Activated T-cell treated with anti-CD3 and anti-CD28 coated beads, Interleukin-2, amount 50 U/mL, for 4 hours (primary cell): Measurements from ENCODE around the gene TPRA1. TPM values are rescaled to one million over a fixed set of nuclear protein-coding genes. Genes with fewer than 3 reads are reported as not detected.
"Not testable (repeated sequence)": the region's sequence is repeated elsewhere in the genome, so short reads cannot be mapped to it uniquely, and the experiment has no call there.

ENCODE experiments used
- ATAC-seq, 2 donors: fragments of 200-7000 bp; cut with Tn5 transposase; one replicate each; pipeline ENCODE4 v1.10.0; 2021
- DNase-seq: peaks from one replicate; pipeline ENCODE4 v3.0.0-alpha.2; 2020
- H3K27me3 Mint-ChIP-seq: one replicate; pipeline ENCODE4 v1.8.0; 2021; ENCODE audit warnings: low read depth, mixed read lengths
- H3K36me3 Mint-ChIP-seq: one replicate; pipeline ENCODE4 v1.8.0; 2022; ENCODE audit warnings: mixed read lengths; ENCODE audit not compliant: insufficient read depth
- H3K4me1 Mint-ChIP-seq: one replicate; pipeline ENCODE4 v1.8.0; 2021; ENCODE audit warnings: low read depth, mixed read lengths
- H3K4me3 Mint-ChIP-seq: one replicate; pipeline ENCODE4 v1.8.0; 2021; ENCODE audit warnings: mild to moderate bottlenecking, moderate library complexity, mixed read lengths
- H3K9me3 Mint-ChIP-seq: one replicate; pipeline ENCODE4 v1.8.0; 2021; ENCODE audit warnings: mixed read lengths
- total RNA-seq, 3 donors: library from RNA; stranded (reverse); gene quantifications; one replicate each; pipeline ENCODE4 v1.2.1, GENCODE V29; 2021

TPRA1 gene
- total RNA-seq, 3 donors from 2014 or later: 37.8 to 39.2 (median 38.9) TPM

GRCh38 chr3:127535901-127536829 is 54.4 kb downstream of the TPRA1 start:
- H3K36me3 Mint-ChIP-seq: no peaks in the 10 kb centered on the region
- DNase-seq (no peak), ATAC-seq (peak in 1 of 2 donors; percentile 20)
- no peaks in the 10 kb centered on the region for H3K9me3 Mint-ChIP-seq
- no peak overlapping the region for H3K4me3 Mint-ChIP-seq
- peaks cover 4% of the 10 kb centered on the region for H3K4me1 Mint-ChIP-seq
- peaks cover 9% of the 10 kb centered on the region for H3K27me3 Mint-ChIP-seq

- no peak for DNase-seq
- Mint-ChIP-seq H3K36me3 (no peaks in the 10 kb centered on the region), H3K27me3 (peaks cover 9% of the 10 kb centered on the region), H3K9me3 (no peaks in the 10 kb centered on the region), H3K4me3 (no peak overlapping the region), H3K4me1 (peaks cover 4% of the 10 kb centered on the region)
- no peak for ATAC-seq
Observed at GRCh38 chr3:127535106-127535785, 55.3 kb downstream of the TPRA1 start.

- no peaks in the 10 kb centered on the region for H3K36me3 Mint-ChIP-seq
- peaks cover 9% of the 10 kb centered on the region for H3K27me3 Mint-ChIP-seq
- no peak for ATAC-seq
- no peaks in the 10 kb centered on the region for H3K9me3 Mint-ChIP-seq
- no peak for DNase-seq
- H3K4me3 Mint-ChIP-seq: no peak overlapping the region
- H3K4me1 Mint-ChIP-seq: peaks cover 4% of the 10 kb centered on the region
Observed at GRCh38 chr3:127534564-127534963, 56.0 kb downstream of the TPRA1 start.

GRCh38 chr3:127534161-127534451 is 56.4 kb downstream of the TPRA1 start:
- H3K36me3 Mint-ChIP-seq: no peaks in the 10 kb centered on the region
- no peak for ATAC-seq
- no peak overlapping the region for H3K4me3 Mint-ChIP-seq
- no peaks in the 10 kb centered on the region for H3K9me3 Mint-ChIP-seq
- peaks cover 9% of the 10 kb centered on the region for H3K27me3 Mint-ChIP-seq
- DNase-seq: no peak
- H3K4me1 Mint-ChIP-seq: peaks cover 4% of the 10 kb centered on the region

- no peak for ATAC-seq
- peaks cover 14% of the 10 kb centered on the region for H3K27me3 Mint-ChIP-seq
- peaks cover 4% of the 10 kb centered on the region for H3K4me1 Mint-ChIP-seq
- DNase-seq: no peak
- no peak overlapping the region for H3K4me3 Mint-ChIP-seq
- no peaks in the 10 kb centered on the region for H3K9me3 Mint-ChIP-seq
- H3K36me3 Mint-ChIP-seq: no peaks in the 10 kb centered on the region
Observed at GRCh38 chr3:127532561-127533203, 57.9 kb downstream of the TPRA1 start.

GRCh38 chr3:127531821-127532220 is 58.7 kb downstream of the TPRA1 start:
- ATAC-seq (no peak), DNase-seq (no peak)
- no peaks in the 10 kb centered on the region for H3K9me3 Mint-ChIP-seq
- peaks cover 10% of the 10 kb centered on the region for H3K27me3 Mint-ChIP-seq
- no peaks in the 10 kb centered on the region for H3K36me3 Mint-ChIP-seq
- H3K4me3 Mint-ChIP-seq: no peak overlapping the region
- peaks cover 4% of the 10 kb centered on the region for H3K4me1 Mint-ChIP-seq

- DNase-seq, ATAC-seq: not testable (repeated sequence)
Observed at GRCh38 chr3:127530863-127531262, 59.7 kb downstream of the TPRA1 start.

GRCh38 chr3:127529346-127530188 is 61.0 kb downstream of the TPRA1 start:
- no peak for ATAC-seq
- DNase-seq: no peak
- H3K36me3 Mint-ChIP-seq: no peaks in the 10 kb centered on the region
- no peaks in the 10 kb centered on the region for H3K9me3 Mint-ChIP-seq
- H3K27me3 Mint-ChIP-seq: peaks cover 18% of the 10 kb centered on the region
- no peaks in the 10 kb centered on the region for H3K4me1 Mint-ChIP-seq
- no peak overlapping the region for H3K4me3 Mint-ChIP-seq

More at GRCh38 chr3:127530863-127531262, 59.7 kb downstream of the TPRA1 start:
- not testable (repeated sequence) for H3K4me1 Mint-ChIP-seq, H3K36me3 Mint-ChIP-seq, H3K4me3 Mint-ChIP-seq, H3K9me3 Mint-ChIP-seq
- H3K27me3 Mint-ChIP-seq: peaks cover 12% of the 10 kb centered on the region

- no peak for ATAC-seq
- Mint-ChIP-seq H3K4me3 (no peak overlapping the region), H3K9me3 (peaks cover 4% of the 10 kb centered on the region), H3K27me3 (peaks cover 22% of the 10 kb centered on the region), H3K36me3 (no peaks in the 10 kb centered on the region), H3K4me1 (no peaks in the 10 kb centered on the region)
- DNase-seq: no peak
Observed at GRCh38 chr3:127525373-127525772, 65.2 kb downstream of the TPRA1 start.

- Mint-ChIP-seq H3K27me3 (peaks cover 22% of the 10 kb centered on the region), H3K4me1 (no peaks in the 10 kb centered on the region), H3K36me3 (no peaks in the 10 kb centered on the region), H3K9me3 (peaks cover 4% of the 10 kb centered on the region), H3K4me3 (no peak overlapping the region)
- DNase-seq (no peak), ATAC-seq (no peak)
Observed at GRCh38 chr3:127524296-127524896, 66.1 kb downstream of the TPRA1 start.

Other genes with a start within 250 kb of the TPRA1 start
- 100 to 1,000 TPM; 284 to 362 (median 320) TPM for gene MCM2, start 7.7 kb upstream of the TPRA1 start, total RNA-seq
- 1 to 10 TPM; 3.4 to 5.9 (median 4.3) TPM for gene PODXL2, start 38.5 kb upstream of the TPRA1 start, total RNA-seq
- gene ABTB1, start 82.2 kb upstream of the TPRA1 start, total RNA-seq: 1 to 10 TPM; 4.7 to 8.8 (median 6.1) TPM
- 1 to 10 TPM; 2.2 to 8.0 (median 2.6) TPM for gene MGLL, start 231.8 kb upstream of the TPRA1 start, total RNA-seq